ENCODE measurements around the gene WDR38.

GRCh38 chr9:124886461-124886860 lies 33.2 kb downstream of the WDR38 start:
- no peak for TF ChIP-seq EZH2 (IDR thresholded peaks at IDR 0.05; ENCODE audit: borderline replicate concordance, low read length)
- TF ChIP-seq, protein P1, sequence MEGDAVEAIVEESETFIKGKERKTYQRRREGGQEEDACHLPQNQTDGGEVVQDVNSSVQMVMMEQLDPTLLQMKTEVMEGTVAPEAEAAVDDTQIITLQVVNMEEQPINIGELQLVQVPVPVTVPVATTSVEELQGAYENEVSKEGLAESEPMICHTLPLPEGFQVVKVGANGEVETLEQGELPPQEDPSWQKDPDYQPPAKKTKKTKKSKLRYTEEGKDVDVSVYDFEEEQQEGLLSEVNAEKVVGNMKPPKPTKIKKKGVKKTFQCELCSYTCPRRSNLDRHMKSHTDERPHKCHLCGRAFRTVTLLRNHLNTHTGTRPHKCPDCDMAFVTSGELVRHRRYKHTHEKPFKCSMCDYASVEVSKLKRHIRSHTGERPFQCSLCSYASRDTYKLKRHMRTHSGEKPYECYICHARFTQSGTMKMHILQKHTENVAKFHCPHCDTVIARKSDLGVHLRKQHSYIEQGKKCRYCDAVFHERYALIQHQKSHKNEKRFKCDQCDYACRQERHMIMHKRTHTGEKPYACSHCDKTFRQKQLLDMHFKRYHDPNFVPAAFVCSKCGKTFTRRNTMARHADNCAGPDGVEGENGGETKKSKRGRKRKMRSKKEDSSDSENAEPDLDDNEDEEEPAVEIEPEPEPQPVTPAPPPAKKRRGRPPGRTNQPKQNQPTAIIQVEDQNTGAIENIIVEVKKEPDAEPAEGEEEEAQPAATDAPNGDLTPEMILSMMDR (conservative IDR thresholded peaks at IDR 0.05 in 1 of 2, IDR thresholded peaks at IDR 0.05 in 1 of 2; ENCODE audit: extremely low read depth in 1 of 2, insufficient read depth in 1 of 2, low read depth in 1 of 2, low read length in 2 of 2) = no peak

Data from mammary epithelial cell (primary cell).